Measurements from ENCODE around the gene TAGLN2.

TAGLN2 gene

DNA sequence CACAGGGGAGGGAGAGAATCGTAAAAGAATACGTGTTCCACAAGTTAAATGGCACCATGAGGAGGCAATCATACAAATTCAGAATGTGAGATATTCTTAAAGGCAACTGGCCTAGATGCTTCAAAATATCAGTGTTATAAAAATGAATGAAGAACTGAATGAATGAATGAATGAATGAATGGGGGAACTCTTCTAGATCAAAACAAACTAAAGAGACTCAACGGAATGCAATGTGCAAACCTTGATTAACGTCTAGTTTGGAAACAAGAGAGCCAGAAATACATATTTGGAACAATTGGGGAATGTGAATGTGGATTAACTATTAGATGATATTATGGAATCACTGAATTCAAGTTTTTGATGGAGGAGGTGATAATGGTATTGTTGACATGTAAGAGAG is 42.2 kb downstream of the TAGLN2 start:
- Histone ChIP-seq H3K27me3 (ENCODE audit: insufficient read depth, low read depth, severe bottlenecking) (peaks cover 91% of the 10 kb centered on the region), H3K27ac (no peak overlapping the region), H3K4me3 (ENCODE audit: low read depth, low read length) (no peak overlapping the region), H3K36me3 (no peaks in the 10 kb centered on the region), H3K9me3 (ENCODE audit: severe bottlenecking) (no peaks in the 10 kb centered on the region)
- no peak for DNase-seq
- TF ChIP-seq, protein P1, sequence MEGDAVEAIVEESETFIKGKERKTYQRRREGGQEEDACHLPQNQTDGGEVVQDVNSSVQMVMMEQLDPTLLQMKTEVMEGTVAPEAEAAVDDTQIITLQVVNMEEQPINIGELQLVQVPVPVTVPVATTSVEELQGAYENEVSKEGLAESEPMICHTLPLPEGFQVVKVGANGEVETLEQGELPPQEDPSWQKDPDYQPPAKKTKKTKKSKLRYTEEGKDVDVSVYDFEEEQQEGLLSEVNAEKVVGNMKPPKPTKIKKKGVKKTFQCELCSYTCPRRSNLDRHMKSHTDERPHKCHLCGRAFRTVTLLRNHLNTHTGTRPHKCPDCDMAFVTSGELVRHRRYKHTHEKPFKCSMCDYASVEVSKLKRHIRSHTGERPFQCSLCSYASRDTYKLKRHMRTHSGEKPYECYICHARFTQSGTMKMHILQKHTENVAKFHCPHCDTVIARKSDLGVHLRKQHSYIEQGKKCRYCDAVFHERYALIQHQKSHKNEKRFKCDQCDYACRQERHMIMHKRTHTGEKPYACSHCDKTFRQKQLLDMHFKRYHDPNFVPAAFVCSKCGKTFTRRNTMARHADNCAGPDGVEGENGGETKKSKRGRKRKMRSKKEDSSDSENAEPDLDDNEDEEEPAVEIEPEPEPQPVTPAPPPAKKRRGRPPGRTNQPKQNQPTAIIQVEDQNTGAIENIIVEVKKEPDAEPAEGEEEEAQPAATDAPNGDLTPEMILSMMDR (IDR thresholded peaks at IDR 0.05; ENCODE audit: low read depth, low read length), result no peak

DNA sequence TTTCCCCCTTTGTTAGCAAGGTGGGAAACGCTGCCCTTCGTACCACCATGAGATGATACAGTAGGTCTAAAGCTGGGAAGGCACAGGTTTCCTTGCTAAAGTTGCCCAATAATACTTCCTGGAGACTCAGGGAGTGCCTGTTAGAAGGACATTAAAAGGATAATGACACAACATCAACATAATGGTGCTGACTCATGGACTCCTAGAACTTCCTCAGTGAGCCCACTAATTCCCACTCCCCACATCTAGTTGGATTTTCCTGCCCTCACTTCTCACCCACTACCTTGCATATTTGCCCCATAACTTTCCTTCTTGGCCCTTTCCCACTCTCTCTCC is 42.8 kb downstream of the TAGLN2 start:
- Histone ChIP-seq H3K4me3 (ENCODE audit: low read depth, low read length) (no peak overlapping the region), H3K27ac (no peak overlapping the region), H3K9me3 (ENCODE audit: severe bottlenecking) (no peaks in the 10 kb centered on the region), H3K27me3 (ENCODE audit: insufficient read depth, low read depth, severe bottlenecking) (peaks cover 93% of the 10 kb centered on the region), H3K36me3 (no peaks in the 10 kb centered on the region)
- no peak for DNase-seq
- TF ChIP-seq, protein P1 (IDR thresholded peaks at IDR 0.05; ENCODE audit: low read depth, low read length), result no peak

DNA sequence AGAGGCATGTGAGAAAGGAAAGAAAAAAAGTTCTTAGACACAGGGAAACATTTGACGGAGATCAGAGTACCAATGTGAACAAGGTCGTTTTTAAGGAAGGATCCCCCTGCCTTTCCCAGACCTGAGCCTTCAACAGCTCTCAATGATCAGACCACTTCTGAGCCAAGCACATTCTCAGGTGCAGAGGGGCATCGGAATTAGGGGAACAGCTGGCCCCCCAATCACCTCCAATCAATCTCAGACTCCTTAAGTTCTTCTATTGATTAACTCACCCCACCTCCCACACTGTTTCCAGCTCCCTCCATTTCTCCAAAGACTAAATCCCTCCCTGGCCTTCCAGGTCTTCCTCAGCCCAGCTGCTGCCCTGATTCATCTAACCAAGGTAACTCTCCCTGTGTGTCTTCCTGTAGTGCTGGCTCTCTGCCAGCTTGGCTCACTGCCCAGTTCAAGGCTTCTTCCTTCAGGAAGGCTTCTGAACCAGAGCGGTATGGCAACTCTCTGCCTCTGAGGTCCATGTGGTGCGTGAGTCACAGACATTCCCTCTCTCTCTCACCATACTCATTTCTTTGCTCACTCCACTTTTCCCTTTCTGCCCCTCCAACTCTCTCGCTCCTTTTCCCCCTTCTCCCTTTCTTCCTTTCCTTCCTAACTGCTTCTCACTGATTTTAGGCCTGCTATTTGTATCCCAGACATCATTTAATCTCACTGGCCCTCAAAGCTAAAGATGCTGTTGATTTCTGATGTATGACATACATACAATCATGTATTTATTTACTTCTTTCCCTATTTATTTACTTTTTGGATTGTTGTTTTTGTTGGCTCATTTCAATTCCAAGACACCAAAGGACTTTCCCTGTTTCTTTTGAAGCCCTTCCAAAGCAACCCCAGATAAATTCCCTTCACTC is 43.4 kb downstream of the TAGLN2 start:
- H3K27me3 ChIP-seq (ENCODE audit: insufficient read depth, low read depth, severe bottlenecking), result peaks cover 94% of the 10 kb centered on the region
- H3K27ac ChIP-seq, result no peak overlapping the region
- no peaks in the 10 kb centered on the region for H3K9me3 ChIP-seq (ENCODE audit: severe bottlenecking)
- DNase-seq, result peak; percentile 42
- TF ChIP-seq, protein P1 (IDR thresholded peaks at IDR 0.05; ENCODE audit: low read depth, low read length), result no peak
- no peak overlapping the region for H3K4me3 ChIP-seq (ENCODE audit: low read depth, low read length)
- no peaks in the 10 kb centered on the region for H3K36me3 ChIP-seq

DNA sequence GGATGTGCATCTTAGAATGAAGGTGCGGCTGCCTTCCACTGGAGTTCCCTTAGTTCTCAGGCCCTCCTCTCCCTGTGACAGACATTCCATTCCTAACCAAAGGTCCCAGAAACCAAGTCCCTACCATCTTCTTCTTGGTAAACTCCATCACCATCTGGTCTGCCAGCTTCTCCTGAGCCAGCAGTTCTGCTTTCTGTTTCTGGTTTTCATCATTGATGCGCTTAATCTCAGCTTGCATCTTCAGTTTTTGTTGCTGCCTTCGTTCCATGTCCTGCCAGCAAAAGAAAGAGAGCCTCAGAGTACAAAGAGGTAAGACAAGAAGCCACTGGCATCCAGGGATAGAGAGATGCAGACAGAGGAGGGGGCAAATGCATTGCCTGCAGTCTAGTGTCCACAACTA is 44.9 kb downstream of the TAGLN2 start:
- Histone ChIP-seq H3K4me3 (ENCODE audit: low read depth, low read length) (no peak overlapping the region), H3K9me3 (ENCODE audit: severe bottlenecking) (no peaks in the 10 kb centered on the region), H3K27me3 (ENCODE audit: insufficient read depth, low read depth, severe bottlenecking) (peaks cover 96% of the 10 kb centered on the region), H3K36me3 (no peaks in the 10 kb centered on the region), H3K27ac (no peak overlapping the region)
- DNase-seq, result no peak
- TF ChIP-seq, protein P1 (IDR thresholded peaks at IDR 0.05; ENCODE audit: low read depth, low read length), result no peak

DNA sequence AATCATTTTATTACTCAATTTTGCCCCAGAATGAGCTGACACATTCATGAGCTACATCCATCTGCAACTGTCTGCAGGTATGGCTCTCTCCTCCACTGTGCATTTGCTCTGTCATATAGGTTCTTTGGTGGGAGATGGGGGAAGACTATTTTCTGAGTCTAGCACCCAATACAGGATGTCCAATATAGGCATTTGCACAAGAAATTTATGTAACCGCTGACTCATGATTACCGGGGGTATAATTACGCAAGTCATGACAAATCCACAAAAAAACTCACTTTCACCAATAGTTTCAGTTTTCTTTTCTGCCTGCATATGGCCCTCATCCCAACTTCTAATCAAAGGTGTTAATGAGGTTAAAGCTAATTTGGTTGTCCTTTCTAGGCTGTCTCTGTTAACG is 45.3 kb downstream of the TAGLN2 start:
- H3K36me3 ChIP-seq, result no peaks in the 10 kb centered on the region
- TF ChIP-seq, protein P1 (IDR thresholded peaks at IDR 0.05; ENCODE audit: low read depth, low read length), result no peak
- H3K4me3 ChIP-seq (ENCODE audit: low read depth, low read length), result no peak overlapping the region
- DNase-seq, result no peak
- no peaks in the 10 kb centered on the region for H3K9me3 ChIP-seq (ENCODE audit: severe bottlenecking)
- H3K27me3 ChIP-seq (ENCODE audit: insufficient read depth, low read depth, severe bottlenecking), result peaks cover 96% of the 10 kb centered on the region
- no peak overlapping the region for H3K27ac ChIP-seq

- Histone ChIP-seq H3K36me3 (no peaks in the 10 kb centered on the region), H3K27ac (no peak overlapping the region)
Observed at GRCh38 chr1:159879136-159879535, 46.2 kb downstream of the TAGLN2 start.

More at GRCh38 chr1:159879136-159879535, 46.2 kb downstream of the TAGLN2 start:
- Histone ChIP-seq H3K27me3 (ENCODE audit: insufficient read depth, low read depth, severe bottlenecking) (peaks cover 96% of the 10 kb centered on the region), H3K4me3 (ENCODE audit: low read depth, low read length) (no peak overlapping the region), H3K9me3 (ENCODE audit: severe bottlenecking) (no peaks in the 10 kb centered on the region)
- TF ChIP-seq, protein P1 (IDR thresholded peaks at IDR 0.05; ENCODE audit: low read depth, low read length), result no peak
- no peak for DNase-seq

Data from WERI-Rb-1 (cell line).